Left colon (tissue), 2 donors: ENCODE results near the gene LHB. TPM values are rescaled to one million over a fixed set of nuclear protein-coding genes. Genes with fewer than 3 reads are reported as not detected.
"Not testable (repeated sequence)": the region's sequence is repeated elsewhere in the genome, so short reads cannot be mapped to it uniquely, and the experiment has no call there.

Experiments
- ATAC-seq: fragments of 200-7000 bp; cut with Tn5 transposase; one replicate; pipeline ENCODE4 v1.9.1; 2020; ENCODE audit warnings: mild to moderate bottlenecking, moderate library complexity
- DNase-seq, 2 donors: peaks; one replicate each; pipeline ENCODE4 v3.0.0-alpha.2; 2020
- intact Hi-C, 2 donors: fragments of 100-400 bp; cut with DNase I in 1 of 2; cut with micrococcal nuclease in 1 of 2; formaldehyde crosslinking; loops; one replicate each; pipeline versions ENCODE4 v1.11.2 to v1.14.0; 2022; cut with DNase I, micrococcal nuclease
- long read RNA-seq: library from polyadenylated mRNA; unstranded; transcript quantifications from one replicate; pipeline ENCODE4 v2.0.0, GENCODE V29; 2021
- total RNA-seq, 2 donors: library from RNA; stranded (reverse); fragmentation: NEBNext Ultra II Directional; extraction: Animal tissue kit (Norgen Biotek cat#: 25700); gene quantifications; one replicate each; pipeline ENCODE4 v1.2.1, GENCODE V29; 2021
- donor health status: DM: no; HTN: no; CAD: no.
- donor health status: DM: yes; HTN: yes; CAD: no.

The LHB gene
- not detected for total RNA-seq
- long read RNA-seq, result 0 reads

DNA sequence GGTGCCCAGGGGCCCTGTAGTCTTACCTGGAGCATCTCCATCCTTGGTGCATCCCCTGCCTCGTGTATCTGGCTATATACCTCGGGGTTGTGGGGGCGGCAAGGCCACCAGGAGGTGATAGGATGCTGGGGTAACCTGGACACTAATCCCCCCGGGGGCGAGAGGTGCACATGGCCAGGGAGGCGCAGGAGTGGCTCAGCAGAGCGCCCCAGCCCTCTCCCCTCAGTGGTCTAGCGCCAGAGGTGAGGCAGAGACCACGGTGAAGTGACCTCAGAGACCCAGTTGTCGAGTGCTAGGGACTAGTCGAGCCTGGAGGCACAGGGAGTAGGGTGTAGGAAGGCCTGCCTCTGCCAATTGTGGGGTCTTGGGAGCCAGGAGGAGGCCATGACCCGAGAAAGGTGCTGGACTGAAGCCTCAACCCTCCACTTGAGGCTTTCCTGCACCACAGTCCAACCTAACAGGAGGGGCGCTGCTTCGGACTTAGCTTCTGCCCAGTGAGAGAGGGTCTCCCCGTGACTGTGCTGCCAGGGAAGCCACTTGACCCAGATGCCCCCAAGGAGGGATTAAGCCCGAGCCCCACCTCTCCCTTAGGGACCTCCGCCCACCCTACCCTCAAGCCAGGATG, at the start of gene LHB:
Gene LHB (minus strand): TSS at position 51 of the 625 bp plus-strand sequence. CDS start 10 bp downstream, at position 41.
- no peak for ATAC-seq
- no peak for DNase-seq
- intact Hi-C loops, result no loop called here

DNA sequence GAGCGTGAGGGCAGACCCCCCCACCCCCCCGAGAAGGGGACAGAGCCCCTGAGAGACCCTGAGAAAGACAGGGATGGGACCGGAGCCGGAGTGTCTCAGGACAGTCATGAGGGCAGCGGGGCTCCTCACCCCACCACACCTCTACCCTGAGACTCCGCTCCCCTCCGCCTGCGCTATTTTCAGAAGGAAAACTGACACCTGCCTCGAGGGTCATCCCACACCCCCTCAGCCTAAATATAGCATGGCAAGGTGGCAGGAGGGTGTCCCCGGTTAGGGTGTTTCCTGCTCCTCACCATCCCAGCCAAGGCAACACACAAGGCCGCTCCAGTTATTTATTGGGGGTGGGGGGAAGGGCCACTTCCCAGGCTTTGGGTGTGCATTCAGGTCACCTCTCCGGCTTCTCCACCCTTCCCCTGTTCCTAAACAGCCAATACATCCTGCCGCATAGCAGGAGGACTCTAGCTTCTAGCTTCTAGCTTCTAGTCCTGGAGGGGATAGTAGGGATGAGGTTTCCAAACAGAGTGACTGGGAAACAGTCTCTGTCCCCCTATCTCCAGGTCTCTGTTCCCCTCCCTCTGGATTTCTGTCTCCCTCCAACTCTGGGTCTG, 49.1 kb upstream of the LHB start:
- DNase-seq, result no peak
- no peak for ATAC-seq
- intact Hi-C loops, result no loop called here

DNA sequence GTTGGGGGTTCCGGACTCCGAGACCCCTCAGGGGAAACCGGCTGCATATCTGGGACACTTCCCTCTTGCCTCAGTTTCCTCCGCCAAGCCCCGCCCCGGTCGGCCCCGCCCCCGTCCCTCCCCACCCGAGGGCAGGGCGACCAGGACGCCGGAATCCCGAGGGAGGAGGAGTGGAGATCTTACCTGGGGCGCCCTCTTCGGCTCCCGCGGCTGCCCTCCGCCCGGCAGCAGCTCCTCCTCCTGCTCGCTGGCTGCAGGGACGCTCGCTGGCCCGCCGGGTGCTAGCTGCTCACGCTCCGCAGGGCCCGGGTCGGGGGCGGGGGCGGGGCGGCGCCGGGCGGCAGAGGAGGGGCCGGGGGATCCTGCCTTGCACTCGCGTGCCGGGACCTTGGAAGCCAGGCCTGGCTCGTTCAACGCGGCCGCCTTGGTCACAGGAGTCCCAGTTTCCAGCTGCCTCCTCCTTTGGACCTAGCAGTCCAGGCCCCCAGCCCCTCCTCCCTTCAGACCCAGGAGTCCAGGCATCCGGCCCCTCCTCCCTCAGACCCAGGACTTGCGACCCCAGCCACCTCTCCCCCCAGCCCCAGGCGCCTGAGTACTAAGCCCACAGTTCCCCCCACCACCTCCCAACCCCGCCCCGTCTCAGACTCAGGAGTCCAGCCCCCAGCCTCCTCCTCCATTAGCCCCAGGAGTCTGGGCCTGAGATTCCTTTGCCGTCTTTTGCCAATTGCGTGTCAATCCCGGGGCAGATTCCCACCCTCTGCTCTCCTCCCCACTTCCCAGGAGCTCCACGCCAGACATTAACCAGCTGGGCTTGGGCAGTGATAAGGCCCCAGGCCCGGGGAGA, 48.1 kb upstream of the LHB start, which contains the start of gene NTF4:
Gene NTF4 (minus strand): TSS at position 51 of the 844 bp plus-strand sequence. CDS start 2,821 bp downstream, outside the sequence.
- peak in 1 of 2 donors; percentile 23 for DNase-seq
- intact Hi-C loops, result no loop called here
- peak; percentile 78 for ATAC-seq

DNA sequence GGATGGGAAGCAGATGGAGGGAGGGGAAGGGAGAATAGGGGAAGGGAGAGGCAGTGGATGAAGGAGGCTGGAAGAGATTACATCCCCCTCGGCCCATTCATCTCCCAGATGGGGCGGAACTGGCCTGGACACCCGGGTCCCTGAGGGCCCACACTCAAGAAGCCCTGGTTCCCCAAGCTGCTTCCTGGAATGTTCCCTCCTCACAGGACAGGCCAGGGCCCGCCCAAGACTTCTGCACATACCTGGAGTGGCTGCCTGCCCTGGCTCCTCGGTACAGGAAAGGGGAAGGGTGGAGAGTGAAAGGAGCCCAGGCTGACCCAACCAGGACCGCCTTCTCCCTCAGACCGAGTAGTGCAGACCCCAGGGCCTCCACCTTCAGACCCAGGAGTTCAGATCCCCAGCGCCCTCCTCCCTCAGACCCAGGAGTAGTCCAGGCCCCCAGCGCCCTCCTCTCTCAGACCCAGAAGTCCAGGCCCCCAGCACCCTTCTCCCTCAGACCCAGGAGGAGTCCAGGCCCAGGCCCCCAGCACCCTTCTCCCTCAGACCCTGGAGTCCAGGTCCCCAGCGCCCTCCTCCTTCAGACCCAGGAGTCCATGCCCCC, 47.2 kb upstream of the LHB start:
- no peak for DNase-seq
- ATAC-seq, result peak; percentile 33
- intact Hi-C loops, result no loop called here

DNA sequence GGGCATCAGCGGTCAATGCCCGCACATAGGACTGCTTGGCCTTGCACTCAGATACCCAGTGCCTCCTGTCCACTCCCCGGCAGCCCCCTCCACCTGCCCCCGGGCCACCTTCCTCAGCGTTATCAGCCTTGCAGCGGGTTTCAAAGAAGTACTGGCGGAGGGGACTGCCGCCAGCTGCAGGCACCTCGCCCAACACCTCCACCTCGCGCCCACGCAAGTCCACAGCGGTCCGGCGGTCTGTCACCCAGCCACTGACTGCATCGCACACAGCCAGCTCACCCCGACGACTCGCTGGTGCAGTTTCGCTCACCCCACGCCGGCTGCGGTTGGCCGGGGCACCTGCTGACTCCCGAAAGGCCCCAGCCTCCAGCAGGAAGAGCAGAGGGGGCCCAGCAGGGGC, 44.6 kb upstream of the LHB start:
- ATAC-seq (no peak), DNase-seq (no peak)
- intact Hi-C loops, result no loop called here

DNA sequence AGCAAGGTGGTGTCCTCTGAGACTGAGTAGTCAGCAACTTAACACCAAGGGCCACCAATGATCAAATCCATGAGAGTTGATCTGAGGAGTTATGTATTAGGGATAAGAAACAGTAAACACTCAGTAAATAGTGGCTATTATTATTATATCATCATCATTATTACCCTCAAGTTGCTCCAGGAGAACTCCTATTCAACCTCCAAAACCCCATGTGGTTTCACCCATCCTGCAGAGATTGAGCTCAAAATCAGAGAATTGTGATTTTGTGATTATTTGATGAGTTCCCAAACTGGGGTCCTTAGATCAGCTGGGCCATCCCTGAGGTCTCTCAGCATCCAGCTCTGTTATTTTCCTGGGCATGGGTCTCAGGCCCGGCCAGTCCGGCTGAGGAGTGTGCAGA, 44.1 kb upstream of the LHB start:
- intact Hi-C loops, result no loop called here
- DNase-seq, result no peak
- no peak for ATAC-seq

DNA sequence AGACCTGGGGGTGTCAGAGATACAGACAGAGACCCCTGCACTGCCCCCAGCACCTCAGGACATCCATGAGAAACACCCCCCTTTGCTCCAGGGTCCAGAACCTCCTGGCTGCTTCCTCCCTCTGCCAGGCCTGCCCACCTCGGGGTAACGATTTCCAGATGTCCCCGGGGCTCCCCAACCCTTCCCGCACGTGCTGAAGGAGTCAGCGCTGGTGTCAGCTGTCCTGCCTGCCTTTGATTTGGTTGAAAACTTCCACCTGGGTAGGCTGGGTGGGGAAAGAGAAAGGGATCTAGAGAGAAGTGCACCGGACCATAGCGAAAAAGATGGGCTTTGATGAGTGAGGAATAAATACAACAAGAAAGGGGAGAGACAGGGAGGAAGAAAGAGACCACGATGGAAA, 42.2 kb upstream of the LHB start:
- intact Hi-C loops, result no loop called here
- DNase-seq (no peak), ATAC-seq (no peak)

DNA sequence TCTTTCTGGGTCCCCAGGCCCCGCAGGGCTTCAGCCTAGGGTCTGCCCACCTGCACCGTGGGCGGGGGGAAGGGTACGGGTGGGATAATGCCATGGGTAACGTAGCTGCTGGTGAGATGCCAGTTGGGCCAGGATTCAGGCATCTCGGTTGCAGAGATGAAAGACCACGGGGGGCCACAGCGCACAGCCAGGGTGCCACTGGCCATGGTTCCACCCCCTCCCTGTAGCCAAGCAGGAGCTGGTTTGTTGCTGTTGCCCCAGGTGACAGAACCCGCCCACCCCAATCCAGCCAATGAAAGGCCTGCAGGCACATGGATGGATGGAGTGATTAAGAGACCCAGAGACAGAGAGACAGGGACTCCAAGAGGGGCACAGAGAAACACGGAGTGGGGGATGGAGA, 41.7 kb upstream of the LHB start:
- intact Hi-C loops, result no loop called here
- DNase-seq (no peak), ATAC-seq (no peak)

DNA sequence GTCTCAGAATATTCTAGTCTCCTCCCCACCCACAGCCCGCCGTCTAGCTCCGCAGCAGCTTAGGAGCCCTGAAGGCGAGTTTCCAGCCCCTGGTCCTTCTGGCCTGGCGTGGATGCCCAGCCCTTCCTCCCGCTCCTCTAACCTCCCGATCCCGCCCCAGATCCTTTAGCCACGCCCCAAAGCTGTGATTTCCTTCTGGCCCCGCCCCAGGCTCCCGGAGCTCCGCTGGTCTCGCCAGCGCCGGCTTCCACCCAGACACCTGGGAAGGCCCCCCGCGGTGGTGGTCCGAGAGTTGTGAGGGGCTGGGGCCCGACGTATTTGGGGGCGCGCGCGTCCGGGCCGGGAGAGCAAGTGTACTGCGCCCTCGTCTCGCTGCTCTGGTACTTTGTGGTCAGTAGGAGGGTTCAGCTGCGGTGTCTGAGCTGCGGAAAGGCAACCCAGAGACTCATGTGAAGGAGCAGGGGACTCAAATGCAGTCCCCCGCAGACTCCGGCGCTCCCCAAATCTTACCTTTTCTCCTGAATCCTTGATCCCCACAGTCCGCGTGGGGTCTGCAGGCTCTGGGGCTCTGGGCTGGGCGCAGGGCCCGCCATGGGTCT, 40.8 kb upstream of the LHB start, which contains the start of gene CGB7:
Gene CGB7 (minus strand): TSS at position 114 of the 599 bp plus-strand sequence. CDS start 2,374 bp downstream, outside the sequence.
- ATAC-seq, result peak; percentile 85
- intact Hi-C loops, result no loop called here
- peak; percentile 70 to 84 for DNase-seq

DNA sequence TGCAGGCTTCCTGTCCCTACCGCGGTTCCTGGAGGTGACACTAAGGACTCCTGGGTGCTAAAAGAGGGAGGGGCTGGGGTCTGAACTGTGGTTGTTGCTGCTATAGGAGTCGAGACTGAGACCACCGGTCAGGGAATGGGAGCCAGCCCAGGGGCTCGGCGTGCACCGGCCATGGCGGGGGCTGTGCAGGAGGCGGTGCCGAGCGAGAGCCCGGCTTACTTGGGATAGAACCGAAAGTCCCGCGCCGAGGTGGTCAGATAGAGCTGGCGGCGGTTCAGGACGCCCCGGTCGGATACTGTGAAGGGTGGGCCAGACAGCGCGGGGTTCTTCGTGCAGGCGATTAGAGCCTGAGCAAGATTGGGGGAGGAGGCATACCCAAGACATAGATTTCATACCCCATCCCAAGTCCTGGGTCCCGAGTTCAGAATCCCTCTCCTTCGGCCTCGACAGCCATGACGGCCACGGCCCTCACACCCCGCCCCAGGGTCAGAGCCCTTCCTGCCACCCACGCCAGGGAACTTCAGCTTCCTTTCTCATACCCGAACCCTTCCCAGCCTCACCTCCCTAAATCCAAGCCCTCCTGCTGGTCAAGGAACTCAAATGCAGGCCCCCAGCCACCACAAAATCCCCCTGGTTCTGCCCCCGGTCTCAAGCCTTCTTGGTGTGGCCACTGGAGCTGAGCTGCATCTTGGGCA, 40.2 kb upstream of the LHB start:
- DNase-seq, intact Hi-C loops: not testable (repeated sequence)
- peak; percentile 25 for ATAC-seq

DNA sequence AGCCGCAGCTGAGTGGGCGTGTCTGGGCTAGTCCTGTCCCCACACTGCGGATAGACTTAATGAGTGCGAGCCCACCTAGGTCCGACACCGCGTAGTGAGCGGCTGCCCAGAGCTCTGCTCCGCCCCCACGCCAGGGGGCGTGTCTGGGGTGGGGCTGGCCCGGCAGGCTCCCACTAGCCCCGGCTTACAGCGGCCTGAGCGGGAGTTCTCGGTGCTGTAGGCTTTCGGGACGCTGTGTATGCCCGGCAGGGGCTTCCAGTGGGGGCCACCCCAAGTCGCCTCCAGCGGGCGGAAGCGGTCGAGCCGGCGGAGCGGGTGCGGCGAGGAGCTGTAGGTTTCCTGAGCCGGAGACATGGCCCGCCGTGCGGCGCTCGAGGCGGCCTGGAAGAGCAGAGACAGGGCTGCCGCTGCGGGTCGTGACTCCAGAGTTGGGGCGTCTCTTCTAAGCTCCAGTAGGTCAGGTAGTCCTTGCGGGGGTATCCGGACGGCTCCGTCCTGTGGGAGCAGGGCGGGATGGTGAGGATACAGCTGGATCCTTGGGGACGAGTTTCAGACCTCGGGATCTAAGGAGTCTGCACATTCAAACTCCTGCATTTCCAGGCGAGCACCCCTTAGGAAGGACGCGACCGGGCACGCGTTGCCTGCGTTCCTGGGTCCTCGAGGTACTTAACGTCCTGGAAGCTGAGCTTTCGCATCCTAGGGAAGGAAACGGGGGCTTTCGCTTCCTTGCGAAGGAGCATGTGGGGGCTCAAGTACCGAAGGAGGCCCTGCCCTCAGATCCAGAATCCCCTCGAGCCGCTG, 39.4 kb upstream of the LHB start:
- DNase-seq (peak; percentile 37 to 68), ATAC-seq (peak; percentile 86)
- intact Hi-C loops, result no loop called here

DNA sequence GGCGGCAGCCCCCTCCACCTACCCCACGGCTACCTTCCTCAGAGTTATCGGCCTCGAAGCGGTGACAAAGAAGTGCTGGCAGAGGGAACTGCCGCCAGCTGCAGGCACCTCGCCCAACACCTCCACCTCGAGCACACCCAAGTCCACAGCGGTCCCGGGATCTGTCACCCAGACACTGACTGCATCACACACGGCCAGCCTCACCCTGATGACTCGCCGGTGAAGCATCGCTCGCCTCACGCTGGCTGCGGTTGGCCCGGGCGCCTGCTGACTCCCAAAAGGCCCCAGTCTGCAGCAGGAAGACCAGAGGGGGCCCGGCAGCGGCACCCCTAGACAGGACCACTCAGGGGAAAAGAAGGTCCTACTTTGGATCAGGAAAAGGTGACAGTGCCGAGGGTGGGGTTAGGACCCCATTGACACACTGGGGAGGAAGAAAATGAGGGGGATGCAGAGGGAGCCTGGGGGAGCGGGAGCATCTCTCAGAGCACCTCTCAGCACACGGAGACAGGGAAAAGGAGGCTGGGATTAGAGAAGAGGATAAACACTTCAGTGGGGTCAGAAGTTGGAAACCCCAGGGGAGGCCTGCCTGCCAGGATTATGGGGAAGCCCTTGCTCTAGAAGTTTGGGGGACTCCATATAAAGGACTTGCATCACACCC, 33.6 kb upstream of the LHB start:
- DNase-seq, intact Hi-C loops, ATAC-seq: not testable (repeated sequence)

DNA sequence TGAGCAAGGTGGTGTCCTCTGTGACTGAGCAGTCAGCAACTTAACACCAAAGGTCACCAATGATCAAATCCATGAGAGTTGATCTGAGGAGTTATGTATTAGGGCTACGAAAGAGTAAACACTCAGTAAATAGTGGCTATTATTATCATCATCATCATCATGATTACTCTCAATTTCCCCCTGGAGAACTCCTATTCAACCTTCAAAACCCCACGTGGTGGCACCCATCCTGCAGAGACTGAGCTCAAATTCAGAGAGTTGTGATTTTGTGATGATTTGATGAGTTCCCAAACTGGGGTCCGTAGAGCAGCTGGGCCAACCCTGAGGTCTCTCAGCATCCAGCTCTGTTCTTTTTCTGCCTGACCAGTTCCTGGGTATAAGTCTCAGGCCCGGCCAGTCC, 32.9 kb upstream of the LHB start:
- DNase-seq, intact Hi-C loops, ATAC-seq: not testable (repeated sequence)

DNA sequence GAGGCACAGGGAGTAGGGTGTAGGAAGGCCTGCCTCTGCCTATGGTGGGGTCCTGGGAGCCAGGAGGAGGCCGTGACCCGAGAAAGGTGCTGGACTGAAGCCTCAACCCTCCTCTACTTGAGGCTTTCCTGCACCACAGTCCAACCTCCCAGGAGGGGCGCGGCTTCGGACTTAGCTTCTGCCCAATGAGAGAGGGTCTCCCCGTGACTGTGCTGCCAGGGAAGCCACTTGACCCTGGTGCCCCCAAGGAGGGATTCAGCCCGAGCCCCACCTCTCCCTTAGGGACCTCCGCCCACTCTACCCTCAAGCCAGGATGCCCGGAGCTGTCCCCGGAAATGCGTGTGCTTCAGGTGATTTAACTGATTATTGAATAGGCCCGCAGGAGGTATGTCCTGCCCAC, 32.1 kb upstream of the LHB start, which contains the start of gene CGB8:
Gene CGB8 (minus strand): TSS at position 101 of the 400 bp plus-strand sequence. CDS start 372 bp downstream, outside the sequence.
- DNase-seq, intact Hi-C loops, ATAC-seq: not testable (repeated sequence)

DNA sequence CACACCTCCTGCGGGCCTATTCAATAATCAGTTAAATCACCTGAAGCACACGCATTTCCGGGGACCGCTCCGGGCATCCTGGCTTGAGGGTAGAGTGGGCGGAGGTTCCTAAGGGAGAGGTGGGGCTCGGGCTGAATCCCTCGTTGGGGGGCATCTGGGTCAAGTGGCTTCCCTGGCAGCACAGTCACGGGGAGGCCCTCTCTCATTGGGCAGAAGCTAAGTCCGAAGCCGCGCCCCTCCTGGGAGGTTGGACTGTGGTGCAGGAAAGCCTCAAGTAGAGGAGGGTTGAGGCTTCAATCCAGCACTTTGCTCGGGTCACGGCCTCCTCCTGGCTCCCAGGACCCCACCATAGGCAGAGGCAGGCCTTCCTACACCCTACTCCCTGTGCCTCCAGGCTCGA, 26.7 kb upstream of the LHB start, which contains the start of gene CGB5:
Gene CGB5 (plus strand): TSS at position 301 of the 400 bp plus-strand sequence. CDS start 362 bp downstream, outside the sequence.
- ATAC-seq, intact Hi-C loops, DNase-seq: not testable (repeated sequence)

DNA sequence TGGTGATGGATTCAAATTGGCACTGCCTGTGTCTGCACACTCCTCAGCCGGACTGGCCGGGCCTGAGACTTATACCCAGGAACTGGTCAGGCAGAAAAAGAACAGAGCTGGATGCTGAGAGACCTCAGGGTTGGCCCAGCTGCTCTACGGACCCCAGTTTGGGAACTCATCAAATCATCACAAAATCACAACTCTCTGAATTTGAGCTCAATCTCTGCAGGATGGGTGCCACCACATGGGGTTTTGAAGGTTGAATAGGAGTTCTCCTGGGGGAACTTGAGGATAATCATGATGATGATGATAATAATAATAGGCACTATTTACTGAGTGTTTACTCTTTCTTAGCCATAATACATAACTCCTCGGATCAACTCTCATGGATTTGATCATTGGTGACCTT, 25.8 kb upstream of the LHB start:
- ATAC-seq, DNase-seq, intact Hi-C loops: not testable (repeated sequence)

DNA sequence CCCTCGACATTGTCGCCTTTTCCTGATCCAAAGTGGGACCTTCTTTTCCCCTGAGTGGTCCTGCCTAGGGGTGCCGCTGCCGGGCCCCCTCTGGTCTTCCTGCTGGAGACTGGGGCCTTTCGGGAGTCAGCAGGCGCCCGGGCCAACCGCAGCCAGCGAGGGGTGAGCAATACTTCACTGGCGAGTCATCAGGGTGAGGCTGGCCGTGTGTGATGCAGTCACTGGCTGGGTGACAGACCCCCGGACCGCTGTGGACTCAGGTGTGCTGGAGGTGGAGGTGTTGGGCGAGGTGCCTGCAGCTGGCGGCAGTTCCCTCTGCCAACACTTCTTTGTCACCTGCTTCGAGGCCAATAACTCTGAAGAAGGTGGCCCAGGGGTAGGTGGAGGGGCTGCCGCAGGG, 25.3 kb upstream of the LHB start:
- no peak for ATAC-seq
- no peak for DNase-seq
- intact Hi-C loops, result no loop called here
